ENCODE results near the gene CAMKK2. TPM values are rescaled to one million over a fixed set of nuclear protein-coding genes. Genes with fewer than 3 reads are reported as not detected.
"Not testable (repeated sequence)": the region's sequence is repeated elsewhere in the genome, so short reads cannot be mapped to it uniquely, and the experiment has no call there.

The CAMKK2 gene
- total RNA-seq, 1 donor from 2014 or later = 29.8 TPM

GRCh38 chr12:121245031-121245430 is 51.5 kb downstream of the CAMKK2 start:
- no peak for DNase-seq

- DNase-seq = no peak
These were observed 55.1 kb downstream of the CAMKK2 start for GRCh38 chr12:121241156-121241970.

GRCh38 chr12:121240484-121241101 is 55.9 kb downstream of the CAMKK2 start:
- DNase-seq = no peak

- DNase-seq = no peak
These were observed 56.5 kb downstream of the CAMKK2 start for GRCh38 chr12:121240062-121240420.

GRCh38 chr12:121239351-121240061 is 57.0 kb downstream of the CAMKK2 start:
- no peak for DNase-seq

GRCh38 chr12:121238604-121239350 is 57.7 kb downstream of the CAMKK2 start:
- DNase-seq = peak; percentile 45

GRCh38 chr12:121238086-121238485 is 58.4 kb downstream of the CAMKK2 start:
- no peak for DNase-seq

- DNase-seq = peak; percentile 24
These were observed 59.1 kb downstream of the CAMKK2 start for GRCh38 chr12:121237415-121237814.

- no peak for DNase-seq
These were observed 59.7 kb downstream of the CAMKK2 start for GRCh38 chr12:121236776-121237175.

- no peak for DNase-seq
These were observed 62.9 kb downstream of the CAMKK2 start for GRCh38 chr12:121233628-121234020.

- DNase-seq = no peak
These were observed 63.4 kb downstream of the CAMKK2 start for GRCh38 chr12:121232977-121233627.

GRCh38 chr12:121232163-121232562 is 64.3 kb downstream of the CAMKK2 start:
- no peak for DNase-seq

- no peak for DNase-seq
These were observed 66.0 kb downstream of the CAMKK2 start for GRCh38 chr12:121230538-121230907.

- peak; percentile 91 for DNase-seq
These were observed 66.5 kb downstream of the CAMKK2 start for GRCh38 chr12:121229826-121230537.

GRCh38 chr12:121228919-121229665 is 67.4 kb downstream of the CAMKK2 start:
- DNase-seq = no peak

- no peak for DNase-seq
These were observed 69.2 kb downstream of the CAMKK2 start for GRCh38 chr12:121227294-121227693.

GRCh38 chr12:121226871-121227270 is 69.6 kb downstream of the CAMKK2 start:
- DNase-seq = not testable (repeated sequence)

- no peak for DNase-seq
These were observed 70.1 kb downstream of the CAMKK2 start for GRCh38 chr12:121226399-121226798.

GRCh38 chr12:121224591-121224990 is 71.9 kb downstream of the CAMKK2 start:
- DNase-seq = no peak

GRCh38 chr12:121223292-121224285 is 72.9 kb downstream of the CAMKK2 start:
- peak; percentile 34 for DNase-seq
